Stimulated activated CD4-positive, alpha-beta T cell treated with anti-CD3 and anti-CD28 coated beads, Interleukin-1b, Interleukin-23, amount 100 ng/mL, for 1 hour (primary cell): ENCODE measurements around the gene SPANXA1.
"Not testable (repeated sequence)": the region's sequence is repeated elsewhere in the genome, so short reads cannot be mapped to it uniquely, and the experiment has no call there.

ENCODE experiments used
- DNase-seq, 2 donors: peaks; one replicate each; pipeline ENCODE4 v3.0.0-alpha.2; 2020; ENCODE audit warnings: low read depth in 2 of 2

Gene SPANXA1

GRCh38 chrX:141584638-141585037 lies at the start of gene SPANXA1:
TSS of gene SPANXA1 (minus strand) at chrX:141584738. CDS start at chrX:141584678, 60 bp downstream.
- not testable (repeated sequence) for DNase-seq

- no peak for DNase-seq
Measured at GRCh38 chrX:141632124-141632523, 47.6 kb upstream of the SPANXA1 start.

- DNase-seq = no peak
Measured at GRCh38 chrX:141619336-141619735, 34.8 kb upstream of the SPANXA1 start.

GRCh38 chrX:141609111-141609510 lies 24.6 kb upstream of the SPANXA1 start:
- DNase-seq = no peak

GRCh38 chrX:141589408-141589807 lies 4.9 kb upstream of the SPANXA1 start, which contains the start of gene SPANXA2:
TSS of gene SPANXA2 (plus strand) at chrX:141589708. CDS start at chrX:141589768, 60 bp downstream.
- not testable (repeated sequence) for DNase-seq

- DNase-seq = not testable (repeated sequence)
Measured at GRCh38 chrX:141542551-141542950, 42.0 kb downstream of the SPANXA1 start.
